ENCODE data around the gene CACNA2D3.

CACNA2D3 gene

GRCh38 chr3:55077726-55078125 lies 955.4 kb downstream of the CACNA2D3 start:
- H3K23ac ChIP-seq (ENCODE audit: low read depth, low read length, poor library complexity), result no peak overlapping the region
- no peaks in the 10 kb centered on the region for H3K27me3 ChIP-seq (ENCODE audit: control insufficient read depth in 3 of 3, insufficient read depth in 3 of 3, low read depth in 1 of 3, low read length in 3 of 3)
- no peak overlapping the region for H2AK5ac ChIP-seq (ENCODE audit: low read depth, low read length)
- peaks cover 0 to 1% of the 10 kb centered on the region in 2 donors for H3K4me1 ChIP-seq (ENCODE audit: control insufficient read depth in 2 of 2, insufficient read depth in 1 of 2, low read depth in 1 of 2, low read length in 2 of 2)
- H3K79me1 ChIP-seq (ENCODE audit: low read depth, low read length), result no peaks in the 10 kb centered on the region
- H2BK5ac ChIP-seq (ENCODE audit: low read length), result no peak overlapping the region
- no peak overlapping the region for H3K4me2 ChIP-seq (ENCODE audit: insufficient read depth, low read length, poor library complexity, severe bottlenecking)
- no peak for DNase-seq (ENCODE audit: low spot score)
- no peak overlapping the region for H3K4ac ChIP-seq (ENCODE audit: low read length)
- H3K9ac ChIP-seq (ENCODE audit: low read depth, low read length, poor library complexity), result no peak overlapping the region
- no peak overlapping the region for H3K27ac ChIP-seq (replicated peaks; ENCODE audit: low read length)
- no peak overlapping the region for H2BK120ac ChIP-seq (ENCODE audit: low read depth, low read length)
- WGBS, 2 donors (ENCODE audit: extremely low coverage in 2 of 2, insufficient read length in 2 of 2, insufficient replicate concordance in 1 of 2), result no CpG with 5 or more reads among the region's 7 CpGs
- H3K18ac ChIP-seq (ENCODE audit: low read length), result no peak overlapping the region
- no peak overlapping the region for H2AFZ ChIP-seq (ENCODE audit: low read length)
- no peaks in the 10 kb centered on the region for H3K9me3 ChIP-seq (replicated peaks in 1 of 2; ENCODE audit: control insufficient read depth in 2 of 2, insufficient read depth in 1 of 2, low read depth in 1 of 2, low read length in 2 of 2)
- no peak overlapping the region for H4K91ac ChIP-seq (ENCODE audit: low read depth, low read length, poor library complexity)
- no peak overlapping the region for H4K8ac ChIP-seq (ENCODE audit: low read depth, low read length)
- H3K14ac ChIP-seq (ENCODE audit: low read length), result no peak overlapping the region
- no peak overlapping the region for H2BK15ac ChIP-seq (ENCODE audit: low read length)
- no peak overlapping the region for H2BK12ac ChIP-seq (ENCODE audit: low read length)
- H3K36me3 ChIP-seq (replicated peaks in 1 of 2; ENCODE audit: control insufficient read depth in 2 of 2, insufficient read depth in 2 of 2, low read length in 2 of 2), result no peaks in the 10 kb centered on the region
- no peak overlapping the region for H3K4me3 ChIP-seq (ENCODE audit: low read length in 2 of 2)

GRCh38 chr3:55078876-55079275 lies 956.5 kb downstream of the CACNA2D3 start:
- H3K27ac ChIP-seq (replicated peaks; ENCODE audit: low read length), result no peak overlapping the region
- no peak overlapping the region for H2BK12ac ChIP-seq (ENCODE audit: low read length)
- no peaks in the 10 kb centered on the region for H3K27me3 ChIP-seq (ENCODE audit: control insufficient read depth in 3 of 3, insufficient read depth in 3 of 3, low read depth in 1 of 3, low read length in 3 of 3)
- DNase-seq (ENCODE audit: low spot score), result no peak
- no peak overlapping the region for H3K4me3 ChIP-seq (ENCODE audit: low read length in 2 of 2)
- no peak overlapping the region for H2BK15ac ChIP-seq (ENCODE audit: low read length)
- no peak overlapping the region for H3K23ac ChIP-seq (ENCODE audit: low read depth, low read length, poor library complexity)
- H3K14ac ChIP-seq (ENCODE audit: low read length), result no peak overlapping the region
- H3K36me3 ChIP-seq (replicated peaks in 1 of 2; ENCODE audit: control insufficient read depth in 2 of 2, insufficient read depth in 2 of 2, low read length in 2 of 2), result no peaks in the 10 kb centered on the region
- H2BK5ac ChIP-seq (ENCODE audit: low read length), result no peak overlapping the region
- no peaks in the 10 kb centered on the region for H3K9me3 ChIP-seq (replicated peaks in 1 of 2; ENCODE audit: control insufficient read depth in 2 of 2, insufficient read depth in 1 of 2, low read depth in 1 of 2, low read length in 2 of 2)
- H3K4ac ChIP-seq (ENCODE audit: low read length), result no peak overlapping the region
- H3K4me2 ChIP-seq (ENCODE audit: insufficient read depth, low read length, poor library complexity, severe bottlenecking), result no peak overlapping the region
- H2BK120ac ChIP-seq (ENCODE audit: low read depth, low read length), result no peak overlapping the region
- WGBS, 2 donors (ENCODE audit: extremely low coverage in 2 of 2, insufficient read length in 2 of 2, insufficient replicate concordance in 1 of 2), result no CpG with 5 or more reads among the region's 7 CpGs
- H4K91ac ChIP-seq (ENCODE audit: low read depth, low read length, poor library complexity), result no peak overlapping the region
- H3K18ac ChIP-seq (ENCODE audit: low read length), result no peak overlapping the region
- no peak overlapping the region for H2AK5ac ChIP-seq (ENCODE audit: low read depth, low read length)
- H3K79me1 ChIP-seq (ENCODE audit: low read depth, low read length), result no peaks in the 10 kb centered on the region
- no peak overlapping the region for H3K9ac ChIP-seq (ENCODE audit: low read depth, low read length, poor library complexity)
- H3K4me1 ChIP-seq (ENCODE audit: control insufficient read depth in 2 of 2, insufficient read depth in 1 of 2, low read depth in 1 of 2, low read length in 2 of 2), result no peaks in the 10 kb centered on the region
- no peak overlapping the region for H4K8ac ChIP-seq (ENCODE audit: low read depth, low read length)
- no peak overlapping the region for H2AFZ ChIP-seq (ENCODE audit: low read length)

DNA sequence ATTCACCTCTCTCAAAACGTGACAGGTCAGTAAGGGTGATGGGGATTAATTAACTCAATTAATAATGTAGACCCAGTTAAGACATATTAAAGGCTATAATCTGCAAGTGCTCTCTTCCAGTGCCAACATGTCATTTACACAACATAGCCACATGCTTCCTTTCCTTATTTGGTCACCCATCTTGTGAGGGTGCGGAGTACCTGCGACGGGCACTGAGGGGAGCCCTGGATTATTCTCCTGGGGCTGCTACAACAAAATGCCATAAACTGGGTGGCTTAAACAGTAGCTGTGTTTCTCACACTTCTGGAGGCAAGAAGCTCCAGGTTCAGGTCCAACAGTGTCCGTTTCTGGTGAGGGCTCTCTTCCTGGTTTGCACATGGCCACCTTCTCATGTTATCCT lies 962.9 kb downstream of the CACNA2D3 start:
- no peak overlapping the region for H3K4me3 ChIP-seq (ENCODE audit: low read length in 2 of 2)
- no peak overlapping the region for H3K27ac ChIP-seq (replicated peaks; ENCODE audit: low read length)
- no peak overlapping the region for H4K8ac ChIP-seq (ENCODE audit: low read depth, low read length)
- H3K4me2 ChIP-seq (ENCODE audit: insufficient read depth, low read length, poor library complexity, severe bottlenecking), result no peak overlapping the region
- DNase-seq (ENCODE audit: low spot score), result no peak
- no peak overlapping the region for H3K4ac ChIP-seq (ENCODE audit: low read length)
- no peak overlapping the region for H2AFZ ChIP-seq (ENCODE audit: low read length)
- H3K79me1 ChIP-seq (ENCODE audit: low read depth, low read length), result no peaks in the 10 kb centered on the region
- no peak overlapping the region for H2BK120ac ChIP-seq (ENCODE audit: low read depth, low read length)
- H3K9me3 ChIP-seq (replicated peaks in 1 of 2; ENCODE audit: control insufficient read depth in 2 of 2, insufficient read depth in 1 of 2, low read depth in 1 of 2, low read length in 2 of 2), result no peaks in the 10 kb centered on the region
- no peak overlapping the region for H3K9ac ChIP-seq (ENCODE audit: low read depth, low read length, poor library complexity)
- no peak overlapping the region for H4K91ac ChIP-seq (ENCODE audit: low read depth, low read length, poor library complexity)
- WGBS, 2 donors (ENCODE audit: extremely low coverage in 2 of 2, insufficient read length in 2 of 2, insufficient replicate concordance in 1 of 2), result no CpG with 5 or more reads among the region's 5 CpGs
- H2BK5ac ChIP-seq (ENCODE audit: low read length), result no peak overlapping the region
- H3K23ac ChIP-seq (ENCODE audit: low read depth, low read length, poor library complexity), result no peak overlapping the region
- H3K27me3 ChIP-seq (ENCODE audit: control insufficient read depth in 3 of 3, insufficient read depth in 3 of 3, low read depth in 1 of 3, low read length in 3 of 3), result no peaks in the 10 kb centered on the region
- H3K36me3 ChIP-seq (replicated peaks in 1 of 2; ENCODE audit: control insufficient read depth in 2 of 2, insufficient read depth in 2 of 2, low read length in 2 of 2), result no peaks in the 10 kb centered on the region
- no peak overlapping the region for H2AK5ac ChIP-seq (ENCODE audit: low read depth, low read length)
- H3K14ac ChIP-seq (ENCODE audit: low read length), result no peak overlapping the region
- H3K4me1 ChIP-seq (ENCODE audit: control insufficient read depth in 2 of 2, insufficient read depth in 1 of 2, low read depth in 1 of 2, low read length in 2 of 2), result no peaks in the 10 kb centered on the region
- H2BK15ac ChIP-seq (ENCODE audit: low read length), result no peak overlapping the region
- no peak overlapping the region for H3K18ac ChIP-seq (ENCODE audit: low read length)
- H2BK12ac ChIP-seq (ENCODE audit: low read length), result no peak overlapping the region

DNA sequence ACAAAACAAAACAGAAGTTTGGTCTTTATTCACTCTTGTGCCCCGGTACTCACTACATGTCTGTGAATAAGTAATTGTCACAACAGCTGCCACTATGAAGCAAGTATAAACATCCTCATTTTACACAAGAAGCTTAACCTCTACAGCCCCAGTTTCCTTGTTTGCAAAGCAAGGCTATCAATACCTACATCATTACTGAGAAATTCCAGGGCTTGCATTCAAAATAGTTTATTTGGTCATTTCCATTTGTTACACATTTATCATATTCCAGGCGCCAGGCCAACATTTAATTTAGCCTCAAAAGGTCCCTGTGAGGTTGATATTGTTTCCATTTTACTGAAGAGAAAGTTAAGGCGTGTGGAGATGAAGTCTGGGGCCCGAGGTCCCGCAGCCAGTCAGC lies 966.9 kb downstream of the CACNA2D3 start:
- Histone ChIP-seq H2AFZ (ENCODE audit: low read length) (no peak overlapping the region), H4K8ac (ENCODE audit: low read depth, low read length) (no peak overlapping the region), H3K4me3 (ENCODE audit: low read length in 2 of 2) (no peak overlapping the region), H3K4ac (ENCODE audit: low read length) (no peak overlapping the region), H3K4me2 (ENCODE audit: insufficient read depth, low read length, poor library complexity, severe bottlenecking) (no peak overlapping the region), H3K79me1 (ENCODE audit: low read depth, low read length) (no peaks in the 10 kb centered on the region), H2BK12ac (ENCODE audit: low read length) (no peak overlapping the region), H3K18ac (ENCODE audit: low read length) (no peak overlapping the region), H3K36me3 (replicated peaks in 1 of 2; ENCODE audit: control insufficient read depth in 2 of 2, insufficient read depth in 2 of 2, low read length in 2 of 2) (no peaks in the 10 kb centered on the region), H3K9ac (ENCODE audit: low read depth, low read length, poor library complexity) (no peak overlapping the region), H4K91ac (ENCODE audit: low read depth, low read length, poor library complexity) (no peak overlapping the region), H3K27ac (replicated peaks; ENCODE audit: low read length) (no peak overlapping the region), H3K4me1 (ENCODE audit: control insufficient read depth in 2 of 2, insufficient read depth in 1 of 2, low read depth in 1 of 2, low read length in 2 of 2) (no peaks in the 10 kb centered on the region), H2BK5ac (ENCODE audit: low read length) (no peak overlapping the region), H2AK5ac (ENCODE audit: low read depth, low read length) (no peak overlapping the region), H3K9me3 (replicated peaks in 1 of 2; ENCODE audit: control insufficient read depth in 2 of 2, insufficient read depth in 1 of 2, low read depth in 1 of 2, low read length in 2 of 2) (peaks cover 0 to 8% of the 10 kb centered on the region in 2 donors), H2BK120ac (ENCODE audit: low read depth, low read length) (no peak overlapping the region), H3K27me3 (ENCODE audit: control insufficient read depth in 3 of 3, insufficient read depth in 3 of 3, low read depth in 1 of 3, low read length in 3 of 3) (no peaks in the 10 kb centered on the region), H2BK15ac (ENCODE audit: low read length) (no peak overlapping the region), H3K23ac (ENCODE audit: low read depth, low read length, poor library complexity) (no peak overlapping the region), H3K14ac (ENCODE audit: low read length) (no peak overlapping the region)
- no CpG with 5 or more reads among the region's 5 CpGs for WGBS, 2 donors (ENCODE audit: extremely low coverage in 2 of 2, insufficient read length in 2 of 2, insufficient replicate concordance in 1 of 2)
- DNase-seq (ENCODE audit: low spot score), result no peak

Measured in neuronal stem cell (in vitro differentiated cells).